GM23248 (cell line): ENCODE results near the gene LIMCH1. TPM values are rescaled to one million over a fixed set of nuclear protein-coding genes. Genes with fewer than 3 reads are reported as not detected.

Experiments
- DNase-seq: peaks from one replicate; pipeline ENCODE4 v3.0.0-alpha.2; 2015
- H2AFZ ChIP-seq: fragments of 200-600 bp; sonication (generic); 2 replicates; pipeline ENCODE4 v1.6.1; 2016; ENCODE audit warnings: antibody characterized with exemption
- H3F3A ChIP-seq: fragments of 200-600 bp; sonication (generic); 2 replicates; pipeline ENCODE4 v1.6.1; 2016; ENCODE audit warnings: mild to moderate bottlenecking, antibody characterized with exemption, mixed run types; ENCODE audit not compliant: insufficient read depth
- H3K27ac ChIP-seq: fragments of 200-600 bp; sonication (generic); 2 replicates; pipeline ENCODE4 v1.5.1; 2016; ENCODE audit warnings: mild to moderate bottlenecking
- H3K27me3 ChIP-seq: fragments of 200-600 bp; sonication (generic); replicated peaks from 2 replicates; pipeline ENCODE4 v1.6.1; 2016; ENCODE audit warnings: mild to moderate bottlenecking; ENCODE audit not compliant: insufficient read depth
- H3K36me3 ChIP-seq: fragments of 200-600 bp; sonication (generic); 2 replicates; pipeline ENCODE4 v1.6.1; 2016; ENCODE audit warnings: low read depth, mild to moderate bottlenecking
- H3K4me1 ChIP-seq: fragments of 200-600 bp; sonication (generic); 2 replicates; pipeline ENCODE4 v1.6.1; 2016; ENCODE audit warnings: mild to moderate bottlenecking; ENCODE audit not compliant: insufficient read depth
- H3K4me2 ChIP-seq: fragments of 200-600 bp; sonication (generic); one replicate; pipeline ENCODE4 v1.6.1; 2016; ENCODE audit warnings: mild to moderate bottlenecking; ENCODE audit not compliant: unreplicated experiment
- H3K4me3 ChIP-seq: fragments of 200-600 bp; sonication (generic); 2 replicates; pipeline ENCODE4 v1.5.1; 2016; ENCODE audit warnings: mild to moderate bottlenecking
- H3K79me2 ChIP-seq: fragments of 200-600 bp; sonication (generic); 2 replicates; pipeline ENCODE4 v1.6.1; 2016; ENCODE audit warnings: mild to moderate bottlenecking; ENCODE audit not compliant: insufficient read depth
- H3K9ac ChIP-seq: fragments of 200-600 bp; sonication (generic); 2 replicates; pipeline ENCODE4 v1.6.1; 2016; ENCODE audit warnings: mild to moderate bottlenecking
- H3K9me2 ChIP-seq: fragments of 200-600 bp; sonication (generic); 2 replicates; pipeline ENCODE4 v1.6.1; 2016; ENCODE audit warnings: mixed run types, mild to moderate bottlenecking, moderate library complexity; ENCODE audit not compliant: insufficient read depth
- H3K9me3 ChIP-seq: fragments of 200-600 bp; sonication (generic); one replicate; pipeline ENCODE4 v1.6.1; 2017; ENCODE audit warnings: low read depth
- H4K20me1 ChIP-seq: fragments of 200-600 bp; sonication (generic); 2 replicates; pipeline ENCODE4 v1.6.0; 2016; ENCODE audit not compliant: insufficient read depth
- EZH2 ChIP-seq: fragments of 200-600 bp; sonication (generic); IDR thresholded peaks from 2 replicates; pipeline ENCODE4 v1.6.1; 2018; ENCODE audit warnings: antibody characterized with exemption, mild to moderate bottlenecking; ENCODE audit not compliant: insufficient read depth, poor library complexity, severe bottlenecking
- EZH2phosphoT487 ChIP-seq: fragments of 200-600 bp; sonication (generic); IDR thresholded peaks from 2 replicates; pipeline ENCODE4 v1.6.1; 2018; ENCODE audit warnings: antibody characterized with exemption, moderate library complexity, mild to moderate bottlenecking, low read depth; ENCODE audit not compliant: insufficient read depth
- WGBS, 2 experiments: methylation state at CpG; one replicate each; pipeline ENCODE4 v1.1.6; 2015 to 2017; ENCODE audit warnings: low lambda C conversion rate in 2 of 2, low coverage in 1 of 2; ENCODE audit errors: missing lambda C conversion rate in 2 of 2; 5-methylcytosine and 5-hydroxymethylcytosine counted together
- in situ Hi-C: fragments of 300-500 bp; cut with MboI; formaldehyde crosslinking; loops from 2 replicates; pipeline ENCODE4 v1.15.0; 2020
- polyA plus RNA-seq: library from polyadenylated mRNA; unstranded; fragments of >200 nt; fragmentation: Nextera tagmentation; extraction: Ambion mirVana; gene quantifications from 2 replicates; pipeline ENCODE4 v1.2.1, GENCODE V29; 2016
- total RNA-seq: library from RNA; depleted of rRNA; stranded (reverse); fragments of >200 nt; shearing (Covaris generic); gene quantifications from 2 replicates; pipeline ENCODE4 v1.2.3, GENCODE V29; 2014

Gene LIMCH1
- total and polyA plus RNA-seq, 2 experiments from 2014 or later, result 17.4 to 22.2 TPM

DNA sequence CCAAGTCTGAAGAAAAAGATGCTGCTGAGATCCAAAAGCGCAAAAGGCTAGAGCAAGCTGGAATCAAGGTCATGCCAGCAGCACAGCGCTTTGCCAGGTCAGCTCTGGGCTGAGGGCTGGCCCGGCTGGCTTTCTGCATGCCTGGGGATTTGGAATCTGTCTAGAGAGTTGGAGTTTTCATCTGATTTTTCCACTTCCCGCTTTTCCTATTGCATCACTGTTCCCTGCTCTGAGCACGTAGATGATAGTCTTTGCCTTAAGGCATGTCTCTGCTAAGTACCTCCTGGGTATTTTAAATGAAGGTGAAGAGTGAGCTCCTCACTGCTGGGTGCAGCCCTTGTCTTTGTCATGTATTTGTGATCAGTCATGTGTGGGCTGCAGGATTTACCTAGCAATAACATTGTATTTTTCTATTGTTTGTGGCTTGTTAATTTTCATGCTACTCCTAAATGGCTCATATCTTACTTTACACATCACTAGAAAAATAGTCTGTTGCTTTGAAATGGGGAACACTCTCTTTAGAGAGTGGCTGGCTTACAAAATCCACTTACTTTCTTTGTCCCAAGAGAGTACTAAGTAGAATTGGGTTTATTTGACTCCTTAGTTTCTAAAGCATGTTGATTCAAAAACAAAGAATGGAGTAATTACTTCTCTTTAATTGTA is 82.8 kb downstream of the LIMCH1 start:
- no peak overlapping the region for H3K27ac ChIP-seq
- H3F3A ChIP-seq, result no peaks in the 10 kb centered on the region
- no peak overlapping the region for H3K4me2 ChIP-seq
- H3K79me2 ChIP-seq, result no peaks in the 10 kb centered on the region
- in situ Hi-C loops, result no loop called here
- TF ChIP-seq EZH2phosphoT487, result no peak
- no peak for TF ChIP-seq EZH2
- H3K9me2 ChIP-seq, result no peaks in the 10 kb centered on the region
- H3K36me3 ChIP-seq, result no peaks in the 10 kb centered on the region
- 30 to 31% methylated on average over 5 of the region's 5 CpGs for WGBS, 2 experiments
- H3K9me3 ChIP-seq, result no peaks in the 10 kb centered on the region
- no peaks in the 10 kb centered on the region for H3K4me1 ChIP-seq
- H3K9ac ChIP-seq, result no peak overlapping the region
- H3K27me3 ChIP-seq, result no peaks in the 10 kb centered on the region
- H4K20me1 ChIP-seq, result no peaks in the 10 kb centered on the region
- H3K4me3 ChIP-seq, result no peak overlapping the region
- DNase-seq, result no peak
- H2AFZ ChIP-seq, result no peak overlapping the region

DNA sequence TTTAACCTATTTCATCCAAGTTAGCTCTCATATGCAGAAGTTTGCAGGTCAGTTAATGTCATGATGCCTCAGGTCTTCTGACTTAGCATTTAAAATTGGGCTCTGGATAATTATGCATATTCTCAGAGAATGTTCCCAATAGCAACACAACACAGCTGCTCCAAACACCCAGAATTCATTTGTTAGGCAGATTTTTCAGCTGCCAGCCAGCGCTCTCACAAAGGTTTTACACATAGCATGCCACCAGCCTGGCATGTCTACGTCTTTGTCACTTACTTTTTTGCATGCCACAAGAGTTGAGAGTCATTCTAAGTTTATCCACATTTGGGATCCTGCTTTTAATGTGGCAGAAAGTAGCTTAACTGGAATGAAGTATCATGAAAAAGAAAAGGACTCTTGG is 84.8 kb downstream of the LIMCH1 start:
- H3K27me3 ChIP-seq, result no peaks in the 10 kb centered on the region
- 74 to 76% methylated on average over 2 of the region's 2 CpGs for WGBS, 2 experiments
- no peak overlapping the region for H2AFZ ChIP-seq
- H3F3A ChIP-seq, result no peaks in the 10 kb centered on the region
- no peak overlapping the region for H3K4me2 ChIP-seq
- no peak overlapping the region for H3K27ac ChIP-seq
- no peak for DNase-seq
- H3K36me3 ChIP-seq, result no peaks in the 10 kb centered on the region
- in situ Hi-C loops, result no loop called here
- H3K4me3 ChIP-seq, result no peak overlapping the region
- no peaks in the 10 kb centered on the region for H3K4me1 ChIP-seq
- H3K79me2 ChIP-seq, result no peaks in the 10 kb centered on the region
- no peak overlapping the region for H3K9ac ChIP-seq
- no peaks in the 10 kb centered on the region for H3K9me3 ChIP-seq
- no peaks in the 10 kb centered on the region for H3K9me2 ChIP-seq
- TF ChIP-seq EZH2 (no peak), EZH2phosphoT487 (no peak)
- no peaks in the 10 kb centered on the region for H4K20me1 ChIP-seq

DNA sequence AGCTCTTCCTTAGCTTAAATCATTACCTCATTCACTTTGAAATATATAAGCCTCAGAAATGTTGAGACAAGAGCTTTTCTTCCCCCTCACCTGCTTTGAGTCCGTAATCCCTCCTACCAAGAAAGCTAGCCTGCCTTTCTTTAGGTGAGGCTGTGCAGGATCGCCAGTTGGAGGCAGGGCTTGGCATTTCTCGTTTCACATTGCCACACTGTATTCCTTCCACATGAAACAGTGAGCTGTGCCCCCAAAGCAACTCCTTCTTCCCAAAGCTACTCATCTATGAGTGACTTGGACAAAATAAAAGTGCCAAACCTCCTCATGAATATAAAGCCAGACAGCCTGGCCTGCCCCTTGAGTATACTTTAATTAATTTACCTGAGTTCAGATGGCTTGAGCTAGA is 86.8 kb downstream of the LIMCH1 start:
- Histone ChIP-seq H3K4me1 (no peaks in the 10 kb centered on the region), H2AFZ (no peak overlapping the region), H3K9me3 (no peaks in the 10 kb centered on the region), H3K4me3 (no peak overlapping the region), H3K36me3 (no peaks in the 10 kb centered on the region), H3K9me2 (no peaks in the 10 kb centered on the region), H4K20me1 (no peaks in the 10 kb centered on the region), H3F3A (no peaks in the 10 kb centered on the region), H3K4me2 (no peak overlapping the region), H3K27ac (no peak overlapping the region), H3K9ac (no peak overlapping the region), H3K79me2 (no peaks in the 10 kb centered on the region), H3K27me3 (no peaks in the 10 kb centered on the region)
- no peak for DNase-seq
- in situ Hi-C loops, result no loop called here
- no peak for TF ChIP-seq EZH2phosphoT487
- TF ChIP-seq EZH2, result no peak
- WGBS, 2 experiments, result 74 to 83% methylated on average over 3 of the region's 3 CpGs

DNA sequence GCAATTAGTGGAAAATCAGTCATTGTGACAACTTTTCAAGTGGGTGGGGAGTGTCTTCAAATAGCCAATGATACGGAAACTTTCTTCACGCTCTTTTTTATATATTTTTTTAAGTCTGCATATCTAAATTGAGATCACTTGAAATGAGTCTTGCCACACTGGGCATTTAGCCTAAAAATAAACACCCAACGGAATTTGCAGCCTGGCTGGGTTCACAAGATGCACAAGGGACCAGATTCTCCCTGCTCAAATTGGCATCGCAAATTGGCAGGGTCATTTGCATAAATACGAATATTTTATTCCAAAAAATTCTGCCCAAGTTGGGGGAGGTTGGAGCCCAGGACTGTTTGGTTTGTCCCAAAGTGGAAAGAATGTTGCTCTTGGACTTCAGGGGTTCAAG is 87.6 kb downstream of the LIMCH1 start:
- Histone ChIP-seq H4K20me1 (no peaks in the 10 kb centered on the region), H3K36me3 (no peaks in the 10 kb centered on the region), H3K4me3 (no peak overlapping the region), H2AFZ (no peak overlapping the region), H3K9ac (no peak overlapping the region), H3K9me3 (no peaks in the 10 kb centered on the region), H3K9me2 (no peaks in the 10 kb centered on the region), H3K4me1 (no peaks in the 10 kb centered on the region), H3K4me2 (no peak overlapping the region), H3K27me3 (no peaks in the 10 kb centered on the region), H3K27ac (no peak overlapping the region), H3F3A (no peaks in the 10 kb centered on the region), H3K79me2 (no peaks in the 10 kb centered on the region)
- no peak for DNase-seq
- WGBS, 2 experiments, result 41 to 43% methylated on average over 5 of the region's 5 CpGs
- in situ Hi-C loops, result no loop called here
- no peak for TF ChIP-seq EZH2phosphoT487
- TF ChIP-seq EZH2, result no peak

DNA sequence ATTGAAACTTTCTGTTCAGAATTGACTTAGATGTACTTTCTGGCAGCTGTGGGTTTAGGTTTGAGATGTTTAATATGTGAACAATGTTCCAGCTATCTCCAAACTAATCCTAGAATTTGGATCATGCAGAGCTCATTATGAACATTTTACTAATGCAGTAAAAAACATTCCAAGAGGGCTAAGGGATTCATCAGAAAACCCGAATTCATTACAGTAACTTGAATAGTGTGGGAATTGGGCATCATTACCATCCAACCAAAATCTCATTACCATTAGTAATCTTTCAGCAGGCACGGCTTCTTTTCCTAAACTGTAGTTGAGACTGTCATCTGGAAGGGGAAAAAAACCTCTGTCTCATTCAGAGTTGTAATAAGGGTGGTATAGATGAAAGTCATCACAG is 91.0 kb downstream of the LIMCH1 start:
- Histone ChIP-seq H3K79me2 (no peaks in the 10 kb centered on the region), H3F3A (no peaks in the 10 kb centered on the region), H4K20me1 (no peaks in the 10 kb centered on the region), H3K9ac (no peak overlapping the region), H3K27ac (no peak overlapping the region), H3K9me2 (no peaks in the 10 kb centered on the region), H3K4me1 (0 out of 2 replicates have a peak, but pooled peaks cover 4% of the 10 kb centered on the region), H2AFZ (no peak overlapping the region), H3K27me3 (no peaks in the 10 kb centered on the region), H3K4me2 (no peak overlapping the region), H3K9me3 (no peaks in the 10 kb centered on the region), H3K36me3 (no peaks in the 10 kb centered on the region), H3K4me3 (no peak overlapping the region)
- in situ Hi-C loops, result no loop called here
- 32 to 37% methylated on average over 2 of the region's 2 CpGs for WGBS, 2 experiments
- TF ChIP-seq EZH2phosphoT487, result no peak
- no peak for TF ChIP-seq EZH2
- DNase-seq, result no peak
